Small intestine (tissue), 7 donors: ENCODE results near the gene SORCS2. TPM values are rescaled to one million over a fixed set of nuclear protein-coding genes. Genes with fewer than 3 reads are reported as not detected.

Source experiments
- DNase-seq, 2 donors: peaks; one replicate each; pipeline versions ENCODE4 v3.0.0 to v3.0.0-alpha.2; 2013
- FAIRE-seq: peaks from 2 replicates; lab custom pipeline; 2012; peaks lifted over from hg19 to GRCh38; lab: Jason Lieb, UNC
- H3K27ac ChIP-seq, 3 donors: one replicate each; pipeline ENCODE4 v1.5.1; 2013; ENCODE audit warnings: low read length in 2 of 3, mild to moderate bottlenecking in 2 of 3, control low read depth in 1 of 3, inconsistent platforms in 1 of 3, low read depth in 1 of 3, moderate library complexity in 1 of 3
- H3K27me3 ChIP-seq, 3 donors: one replicate each; pipeline ENCODE4 v1.6.1; 2013; ENCODE audit warnings: low read length in 3 of 3, inconsistent platforms in 1 of 3; ENCODE audit not compliant: control insufficient read depth in 3 of 3, insufficient read depth in 3 of 3
- H3K36me3 ChIP-seq, 3 donors: one replicate each; pipeline ENCODE4 v1.6.1; 2013; ENCODE audit warnings: low read length in 3 of 3, inconsistent platforms in 1 of 3, low read depth in 1 of 3, mild to moderate bottlenecking in 1 of 3, moderate library complexity in 1 of 3; ENCODE audit not compliant: control insufficient read depth in 3 of 3, insufficient read depth in 2 of 3
- H3K4me1 ChIP-seq, 3 donors: one replicate each; pipeline ENCODE4 v1.6.1; 2013; ENCODE audit warnings: low read length in 2 of 3, inconsistent platforms in 1 of 3, low read depth in 1 of 3, mild to moderate bottlenecking in 1 of 3, moderate library complexity in 1 of 3; ENCODE audit not compliant: control insufficient read depth in 3 of 3, insufficient read depth in 2 of 3
- H3K4me3 ChIP-seq, 3 donors: one replicate each; pipeline ENCODE4 v1.5.1; 2013; ENCODE audit warnings: low read length in 3 of 3, control low read depth in 1 of 3, inconsistent platforms in 1 of 3, low read depth in 1 of 3, mild to moderate bottlenecking in 1 of 3, moderate library complexity in 1 of 3
- H3K9me3 ChIP-seq, 2 donors: one replicate each; pipeline ENCODE4 v1.6.1; 2013; ENCODE audit warnings: low read depth in 1 of 2, low read length in 1 of 2; ENCODE audit not compliant: control insufficient read depth in 2 of 2, insufficient read depth in 1 of 2
- WGBS, 3 donors: extraction: QIAGEN DNeasy Blood & Tissue Kit; methylation state at CpG; one replicate each; pipeline ENCODE4 v1.1.7; 2013; 5-methylcytosine and 5-hydroxymethylcytosine counted together
- polyA plus RNA-seq, 4 donors: library from polyadenylated mRNA; stranded (reverse) in 3 of 4; unstranded in 1 of 4; fragments of 200-250 nt in 3 of 4; fragments of 120-200 nt in 1 of 4; gene quantifications; one replicate each; pipeline versions ENCODE4 v1.2.1 to v1.2.3, GENCODE V29; 2013
- donor health status: healthy with polysubstance abuse.
- donor health status: control.
- donor health status: control.
- donor health status: Bipolar disorder and iron deficiency.
- donor health status: healthy.

Gene SORCS2
- polyA plus RNA-seq, 4 donors: 0.63 to 3.3 (median 2.2) TPM; not detected in 1

DNA sequence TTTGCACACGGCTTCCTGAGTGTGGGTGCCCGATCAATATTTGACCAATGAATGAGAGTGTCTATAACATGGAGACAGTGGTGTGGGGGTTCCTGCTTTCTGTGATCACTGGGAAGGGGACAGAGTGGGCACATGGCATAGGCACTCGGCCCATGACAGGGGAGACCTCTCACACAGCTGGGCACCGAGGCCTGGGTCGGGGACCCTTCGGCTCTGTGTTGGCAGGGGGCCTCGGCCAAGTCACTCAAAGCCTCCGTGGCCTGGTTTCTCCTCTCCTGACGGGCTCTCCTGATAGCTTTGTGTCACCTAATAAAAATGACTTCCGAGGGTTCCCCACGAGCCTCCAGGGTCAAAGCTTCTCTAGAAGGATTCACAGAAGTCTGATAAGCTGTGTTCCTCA lies 286.3 kb downstream of the SORCS2 start:
- DNase-seq (no peak), FAIRE-seq (no peak)
- Histone ChIP-seq H3K4me1 (no peaks in the 10 kb centered on the region), H3K4me3 (no peak overlapping the region), H3K27ac (no peak overlapping the region), H3K9me3 (no peaks in the 10 kb centered on the region), H3K27me3 (no peaks in the 10 kb centered on the region), H3K36me3 (no peaks in the 10 kb centered on the region)
- 56 to 75% (median 64%) methylated on average over 11 of the region's 11 CpGs for WGBS, 3 donors

- FAIRE-seq: no peak
- Histone ChIP-seq H3K4me1 (peaks cover 0 to under 1% (median 0%) of the 10 kb centered on the region in 3 donors), H3K36me3 (no peaks in the 10 kb centered on the region), H3K4me3 (no peak overlapping the region), H3K27ac (no peak overlapping the region), H3K9me3 (no peaks in the 10 kb centered on the region), H3K27me3 (no peaks in the 10 kb centered on the region)
- 77 to 88% (median 81%) methylated on average over 16 of the region's 16 CpGs for WGBS, 3 donors
- no peak for DNase-seq
These were observed 288.1 kb downstream of the SORCS2 start for GRCh38 chr4:7480423-7480822.

DNA sequence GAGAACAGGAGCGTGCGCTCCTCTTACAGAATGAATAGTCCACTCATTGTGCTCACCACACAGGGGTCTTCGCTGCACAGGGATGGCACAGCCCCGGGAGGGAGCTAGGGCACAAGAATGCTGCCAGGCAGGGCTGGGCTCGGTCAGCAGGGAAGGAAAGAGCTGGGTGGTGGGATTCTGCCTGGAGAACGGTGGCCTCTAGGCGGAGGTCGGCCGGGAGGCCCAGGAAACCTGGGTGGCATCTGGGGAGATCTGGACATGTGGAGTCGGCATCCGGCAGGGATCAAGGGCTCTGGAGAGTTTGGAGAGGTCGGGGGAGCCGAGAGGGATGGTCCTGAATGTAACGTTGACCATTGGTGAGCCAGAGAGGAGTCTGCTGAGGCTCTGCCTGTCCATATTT lies 288.9 kb downstream of the SORCS2 start:
- H3K27ac ChIP-seq: no peak overlapping the region
- WGBS, 3 donors: 72 to 88% (median 79%) methylated on average over 14 of the region's 14 CpGs
- no peaks in the 10 kb centered on the region for H3K9me3 ChIP-seq
- peaks cover 0 to 3% (median 0%) of the 10 kb centered on the region in 3 donors for H3K4me1 ChIP-seq
- no peak overlapping the region for H3K4me3 ChIP-seq
- H3K36me3 ChIP-seq: no peaks in the 10 kb centered on the region
- H3K27me3 ChIP-seq: no peaks in the 10 kb centered on the region
- DNase-seq (no peak), FAIRE-seq (no peak)

GRCh38 chr4:7485096-7485495 lies 292.8 kb downstream of the SORCS2 start:
- no peak overlapping the region for H3K27ac ChIP-seq
- no peaks in the 10 kb centered on the region for H3K9me3 ChIP-seq
- FAIRE-seq (no peak), DNase-seq (peak in 1 of 2 donors; percentile 36)
- H3K4me1 ChIP-seq: peaks cover 0 to 3% (median 0%) of the 10 kb centered on the region in 3 donors
- H3K4me3 ChIP-seq: no peak overlapping the region
- 40 to 65% (median 45%) methylated on average over 7 of the region's 7 CpGs for WGBS, 3 donors
- no peaks in the 10 kb centered on the region for H3K27me3 ChIP-seq
- H3K36me3 ChIP-seq: no peaks in the 10 kb centered on the region

DNA sequence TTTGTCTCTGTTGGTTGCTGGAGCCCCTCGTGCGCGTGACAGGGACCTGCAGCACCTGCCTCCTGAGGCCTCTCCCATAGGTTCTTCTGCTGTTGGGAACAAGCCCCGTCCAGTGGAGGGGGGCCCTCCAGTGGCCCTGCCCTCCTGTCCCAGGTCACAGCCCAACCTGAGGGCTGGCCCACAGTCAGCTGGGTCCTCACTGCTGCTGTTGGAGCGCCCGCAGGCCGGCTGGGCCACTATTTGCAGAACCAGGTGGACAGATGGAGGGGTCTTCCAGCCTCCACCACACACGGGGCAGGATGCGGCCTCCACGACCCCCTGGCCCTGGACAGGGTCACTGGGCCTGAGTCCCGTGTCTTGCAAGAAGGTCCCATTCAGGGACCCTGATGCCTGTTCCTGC lies 293.8 kb downstream of the SORCS2 start:
- Histone ChIP-seq H3K36me3 (no peaks in the 10 kb centered on the region), H3K9me3 (no peaks in the 10 kb centered on the region), H3K27ac (no peak overlapping the region), H3K4me1 (peaks cover 0 to 3% (median 0%) of the 10 kb centered on the region in 3 donors), H3K4me3 (no peak overlapping the region), H3K27me3 (no peaks in the 10 kb centered on the region)
- no peak for FAIRE-seq
- WGBS, 3 donors: 69 to 87% (median 71%) methylated on average over 10 to 11 of the region's 11 CpGs
- no peak for DNase-seq

DNA sequence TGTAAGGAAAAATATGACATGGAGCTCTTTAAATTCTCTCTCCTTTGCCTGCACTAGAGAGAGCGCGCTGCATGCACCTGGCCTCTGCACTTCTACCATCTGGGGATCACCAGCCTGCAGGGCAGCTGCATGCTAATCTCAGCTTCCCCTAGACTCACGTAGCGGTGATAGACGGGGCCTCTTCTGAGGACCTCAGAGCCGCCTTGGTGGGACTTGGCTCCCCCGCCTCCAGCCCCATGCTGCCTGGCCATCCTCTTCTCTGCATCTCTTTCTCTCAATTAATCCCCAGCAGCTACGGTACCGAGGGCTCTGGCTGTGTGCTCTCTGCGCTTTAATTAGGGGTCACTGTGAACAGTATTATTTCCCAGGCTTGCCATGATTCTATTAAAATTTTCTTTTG lies 295.2 kb downstream of the SORCS2 start:
- H3K27me3 ChIP-seq: no peaks in the 10 kb centered on the region
- DNase-seq (no peak), FAIRE-seq (no peak)
- peaks cover 0 to 3% (median 0%) of the 10 kb centered on the region in 3 donors for H3K4me1 ChIP-seq
- H3K4me3 ChIP-seq: no peak overlapping the region
- no peak overlapping the region for H3K27ac ChIP-seq
- 63 to 78% (median 68%) methylated on average over 10 of the region's 10 CpGs for whole genome bisulfite sequencing, 3 donors
- H3K9me3 ChIP-seq: no peaks in the 10 kb centered on the region
- H3K36me3 ChIP-seq: no peaks in the 10 kb centered on the region

- H3K9me3 ChIP-seq: peaks cover 0 to 6% of the 10 kb centered on the region in 2 donors
- H3K27me3 ChIP-seq: no peaks in the 10 kb centered on the region
- H3K4me1 ChIP-seq: peaks cover 0 to 3% (median 0%) of the 10 kb centered on the region in 3 donors
- no peak for DNase-seq
- WGBS, 3 donors: 68 to 83% (median 74%) methylated on average over 15 of the region's 15 CpGs
- FAIRE-seq: no peak
- no peak overlapping the region for H3K4me3 ChIP-seq
- no peaks in the 10 kb centered on the region for H3K36me3 ChIP-seq
- H3K27ac ChIP-seq: no peak overlapping the region
These were observed 295.8 kb downstream of the SORCS2 start for GRCh38 chr4:7487998-7488671.

GRCh38 chr4:7491915-7492314 lies 299.6 kb downstream of the SORCS2 start:
- Histone ChIP-seq H3K9me3 (peaks cover 0 to 11% of the 10 kb centered on the region in 2 donors), H3K27me3 (no peaks in the 10 kb centered on the region), H3K4me3 (no peak overlapping the region), H3K36me3 (no peaks in the 10 kb centered on the region), H3K27ac (no peak overlapping the region), H3K4me1 (no peaks in the 10 kb centered on the region)
- WGBS, 3 donors: 88 to 93% (median 90%) methylated on average over 6 of the region's 6 CpGs
- FAIRE-seq (no peak), DNase-seq (no peak)
